Breast epithelium (tissue), 4 donors: Measurements from ENCODE around the gene FBLN2. TPM values are rescaled to one million over a fixed set of nuclear protein-coding genes. Genes with fewer than 3 reads are reported as not detected.

Experiments
- DNase-seq, 2 donors: peaks; one replicate each; pipeline ENCODE4 v3.0.0-alpha.2; 2019; ENCODE audit warnings: low spot score in 2 of 2
- H3K27ac ChIP-seq, 2 donors: fragments of 200-600 bp; sonication (generic) in 1 of 2; one replicate each; pipeline ENCODE4 v1.5.1; 2016 to 2019; ENCODE audit warnings: mild to moderate bottlenecking in 1 of 2
- H3K27me3 ChIP-seq, 2 donors: fragments of 200-600 bp; sonication (generic) in 1 of 2; one replicate each; pipeline versions ENCODE4 v1.5.1 to v1.6.0; 2017 to 2019; ENCODE audit warnings: control low read depth in 1 of 2, mild to moderate bottlenecking in 1 of 2
- H3K36me3 ChIP-seq: fragments of 200-600 bp; one replicate; pipeline ENCODE4 v1.5.1; 2019
- H3K4me1 ChIP-seq, 2 donors: fragments of 200-600 bp; sonication (generic); one replicate each; pipeline ENCODE4 v1.5.1; 2016 to 2019; ENCODE audit warnings: control low read depth in 1 of 2
- H3K4me3 ChIP-seq, 3 donors: fragments of 200-600 bp; sonication (generic); 1 replicate in 2 of 3; 2 replicates in 1 of 3; pipeline ENCODE4 v1.5.1; 2016 to 2019; ENCODE audit warnings: mild to moderate bottlenecking in 3 of 3, moderate library complexity in 2 of 3
- H3K9me3 ChIP-seq, 2 donors: fragments of 200-600 bp; sonication (generic) in 1 of 2; one replicate each; pipeline ENCODE4 v1.5.1; 2016 to 2019; ENCODE audit warnings: control low read depth in 1 of 2
- POLR2A ChIP-seq: fragments of 450-650 bp; IDR thresholded peaks from one replicate; pipeline ENCODE4 v1.6.1; 2016; ENCODE audit warnings: antibody characterized with exemption, mild to moderate bottlenecking, moderate library complexity
- POLR2AphosphoS5 ChIP-seq, 3 donors: sonication (generic); formaldehyde crosslinking; IDR thresholded peaks; one replicate each; pipeline ENCODE4 v1.6.1; 2017; ENCODE audit warnings: antibody characterized with exemption in 3 of 3
- intact Hi-C: fragments of 100-400 bp; cut with DNase I; formaldehyde crosslinking; loops from one replicate; pipeline ENCODE4 v1.15.1; 2023; ENCODE audit warnings: low total_unique reads
- total RNA-seq, 3 donors: library from RNA; depleted of rRNA; stranded (reverse); fragments of >200 nt; gene quantifications; one replicate each; pipeline ENCODE4 v1.1.0, GENCODE V29; 2016
- TF ChIP-seq, protein P1 (sequence below), 3 donors: fragments of 450-650 bp; IDR thresholded peaks; one replicate each; pipeline ENCODE4 v1.5.1; 2016 to 2017; ENCODE audit warnings: antibody characterized with exemption in 3 of 3, mild to moderate bottlenecking in 3 of 3, moderate library complexity in 3 of 3

The FBLN2 gene
- total RNA-seq, 3 donors from 2014 or later = 43.5 to 663 (median 81.3) TPM

DNA sequence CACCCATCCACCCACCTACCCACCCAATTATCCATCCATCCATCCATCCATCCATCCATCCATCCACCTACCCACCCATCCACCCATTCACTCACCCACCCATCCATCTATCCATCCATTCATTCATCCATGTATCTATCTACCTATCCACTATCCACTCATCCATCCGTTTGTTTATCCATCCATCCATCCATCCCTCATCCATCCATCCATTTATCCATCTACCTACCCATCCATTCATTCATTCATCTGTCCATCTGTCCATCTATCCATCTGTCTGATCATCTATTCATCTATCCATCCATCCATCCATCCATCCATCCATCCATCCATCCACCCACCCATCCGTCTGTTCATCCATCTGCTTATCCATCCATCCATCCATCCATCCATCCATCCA is 65.7 kb downstream of the FBLN2 start:
- DNase-seq = no peak
- no peak for TF ChIP-seq POLR2A
- TF ChIP-seq, protein P1, sequence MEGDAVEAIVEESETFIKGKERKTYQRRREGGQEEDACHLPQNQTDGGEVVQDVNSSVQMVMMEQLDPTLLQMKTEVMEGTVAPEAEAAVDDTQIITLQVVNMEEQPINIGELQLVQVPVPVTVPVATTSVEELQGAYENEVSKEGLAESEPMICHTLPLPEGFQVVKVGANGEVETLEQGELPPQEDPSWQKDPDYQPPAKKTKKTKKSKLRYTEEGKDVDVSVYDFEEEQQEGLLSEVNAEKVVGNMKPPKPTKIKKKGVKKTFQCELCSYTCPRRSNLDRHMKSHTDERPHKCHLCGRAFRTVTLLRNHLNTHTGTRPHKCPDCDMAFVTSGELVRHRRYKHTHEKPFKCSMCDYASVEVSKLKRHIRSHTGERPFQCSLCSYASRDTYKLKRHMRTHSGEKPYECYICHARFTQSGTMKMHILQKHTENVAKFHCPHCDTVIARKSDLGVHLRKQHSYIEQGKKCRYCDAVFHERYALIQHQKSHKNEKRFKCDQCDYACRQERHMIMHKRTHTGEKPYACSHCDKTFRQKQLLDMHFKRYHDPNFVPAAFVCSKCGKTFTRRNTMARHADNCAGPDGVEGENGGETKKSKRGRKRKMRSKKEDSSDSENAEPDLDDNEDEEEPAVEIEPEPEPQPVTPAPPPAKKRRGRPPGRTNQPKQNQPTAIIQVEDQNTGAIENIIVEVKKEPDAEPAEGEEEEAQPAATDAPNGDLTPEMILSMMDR (IDR thresholded peaks at IDR 0.05) = no peak
- TF ChIP-seq POLR2AphosphoS5 (IDR thresholded peaks at IDR 0.05) = no peak
- Histone ChIP-seq H3K27ac (no peak overlapping the region), H3K4me3 (no peak overlapping the region), H3K4me1 (no peaks in the 10 kb centered on the region), H3K36me3 (no peaks in the 10 kb centered on the region), H3K27me3 (no peaks in the 10 kb centered on the region), H3K9me3 (no peaks in the 10 kb centered on the region)
- intact Hi-C loops = no loop called here

DNA sequence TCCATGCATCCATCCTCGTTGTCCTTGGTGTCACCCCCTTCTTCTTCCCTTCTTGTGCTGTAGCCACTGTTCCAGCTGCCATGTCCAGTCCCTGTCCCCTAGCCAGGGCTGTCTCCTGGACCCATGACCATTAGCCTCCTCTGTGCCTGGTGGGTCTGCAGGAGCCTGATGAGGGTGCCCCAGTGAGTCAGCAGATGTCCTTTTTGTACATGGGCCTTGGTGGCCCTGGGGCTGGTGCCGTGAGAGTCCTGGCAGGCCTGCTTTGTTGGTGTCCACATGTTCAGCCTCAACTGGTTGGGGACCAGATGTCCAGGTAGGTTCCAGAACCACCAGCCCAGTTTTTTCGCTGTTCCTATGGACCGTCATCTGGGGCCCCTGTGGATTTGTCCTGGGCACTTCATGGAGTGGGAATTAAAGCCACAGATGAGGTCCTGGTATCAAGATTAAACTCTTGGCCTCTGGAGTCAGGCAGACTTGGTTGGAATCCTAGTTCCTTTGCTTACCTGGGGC is 66.1 kb downstream of the FBLN2 start:
- TF ChIP-seq POLR2A (no peak), POLR2AphosphoS5 (IDR thresholded peaks at IDR 0.05) (no peak)
- TF ChIP-seq, protein P1 (IDR thresholded peaks at IDR 0.05) = no peak
- H3K27ac ChIP-seq = no peak overlapping the region
- no peak for DNase-seq
- H3K36me3 ChIP-seq = no peaks in the 10 kb centered on the region
- no peaks in the 10 kb centered on the region for H3K27me3 ChIP-seq
- no peaks in the 10 kb centered on the region for H3K9me3 ChIP-seq
- no peak overlapping the region for H3K4me3 ChIP-seq
- no peaks in the 10 kb centered on the region for H3K4me1 ChIP-seq
- intact Hi-C loops = no loop called here

DNA sequence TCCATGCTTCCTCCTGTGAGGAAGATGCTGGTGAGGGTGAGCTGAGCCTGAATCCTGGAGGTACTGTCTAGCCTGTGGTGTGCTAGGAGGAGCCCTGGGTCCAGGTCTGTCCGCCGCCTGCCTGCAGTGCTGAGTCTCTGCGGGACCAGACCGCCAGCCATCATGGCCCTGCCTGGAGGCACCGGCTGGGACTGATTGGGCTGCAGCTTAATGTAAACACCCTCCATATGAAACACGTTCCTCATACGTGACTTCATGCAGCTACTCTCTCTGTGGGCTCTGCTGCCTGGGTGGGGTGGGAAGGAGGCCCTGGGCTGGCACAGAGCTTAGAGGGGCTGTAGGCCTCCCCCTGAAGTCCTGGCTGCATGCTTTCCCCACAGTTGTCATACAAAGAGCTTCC is 67.4 kb downstream of the FBLN2 start:
- intact Hi-C loops = no loop called here
- Histone ChIP-seq H3K27ac (no peak overlapping the region), H3K27me3 (no peaks in the 10 kb centered on the region), H3K36me3 (no peaks in the 10 kb centered on the region), H3K4me3 (no peak overlapping the region), H3K9me3 (no peaks in the 10 kb centered on the region), H3K4me1 (no peaks in the 10 kb centered on the region)
- no peak for DNase-seq
- TF ChIP-seq POLR2A (no peak), POLR2AphosphoS5 (IDR thresholded peaks at IDR 0.05) (no peak)
- TF ChIP-seq, protein P1 (IDR thresholded peaks at IDR 0.05) = no peak

GRCh38 chr3:13617097-13617738 is 68.3 kb downstream of the FBLN2 start:
- H3K4me3 ChIP-seq = no peak overlapping the region
- no peak overlapping the region for H3K27ac ChIP-seq
- no peaks in the 10 kb centered on the region for H3K36me3 ChIP-seq
- H3K27me3 ChIP-seq = no peaks in the 10 kb centered on the region
- TF ChIP-seq POLR2A = no peak
- intact Hi-C loops = no loop called here
- no peak for DNase-seq
- H3K4me1 ChIP-seq = no peaks in the 10 kb centered on the region
- H3K9me3 ChIP-seq = no peaks in the 10 kb centered on the region

DNA sequence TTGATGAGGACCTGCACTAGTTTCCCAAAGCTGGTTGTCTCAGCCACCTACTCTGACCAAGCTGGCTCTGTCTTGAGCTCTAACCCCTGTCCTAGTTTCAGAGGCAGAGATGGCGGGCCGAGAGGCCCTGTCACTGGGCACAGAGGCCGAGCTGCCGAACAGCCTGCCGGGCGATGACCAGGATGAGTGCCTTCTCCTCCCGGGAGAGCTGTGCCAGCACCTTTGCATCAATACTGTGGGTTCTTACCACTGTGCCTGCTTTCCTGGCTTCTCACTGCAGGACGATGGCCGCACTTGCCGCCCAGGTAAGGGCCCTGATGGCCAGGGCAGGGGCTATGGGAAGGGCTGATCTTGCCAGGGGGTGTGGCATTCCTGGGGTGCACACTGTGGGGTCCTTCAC is 69.1 kb downstream of the FBLN2 start:
- intact Hi-C loops = no loop called here
- Histone ChIP-seq H3K27ac (no peak overlapping the region), H3K36me3 (no peaks in the 10 kb centered on the region), H3K4me3 (no peak overlapping the region), H3K9me3 (no peaks in the 10 kb centered on the region), H3K4me1 (no peaks in the 10 kb centered on the region), H3K27me3 (no peaks in the 10 kb centered on the region)
- DNase-seq = no peak
- TF ChIP-seq POLR2A (no peak), POLR2AphosphoS5 (IDR thresholded peaks at IDR 0.05) (no peak)
- TF ChIP-seq, protein P1 (IDR thresholded peaks at IDR 0.05) = no peak
